HCEC 1CT (cell line): ENCODE measurements around the gene ACTR1A.
A peak's percentile ranks its signal among the peaks of the same experiment; 100 is the strongest.

Experiments
- DNase-seq: peaks from one replicate; pipeline ENCODE4 v3.0.0-alpha.2; 2017

Gene ACTR1A

DNA sequence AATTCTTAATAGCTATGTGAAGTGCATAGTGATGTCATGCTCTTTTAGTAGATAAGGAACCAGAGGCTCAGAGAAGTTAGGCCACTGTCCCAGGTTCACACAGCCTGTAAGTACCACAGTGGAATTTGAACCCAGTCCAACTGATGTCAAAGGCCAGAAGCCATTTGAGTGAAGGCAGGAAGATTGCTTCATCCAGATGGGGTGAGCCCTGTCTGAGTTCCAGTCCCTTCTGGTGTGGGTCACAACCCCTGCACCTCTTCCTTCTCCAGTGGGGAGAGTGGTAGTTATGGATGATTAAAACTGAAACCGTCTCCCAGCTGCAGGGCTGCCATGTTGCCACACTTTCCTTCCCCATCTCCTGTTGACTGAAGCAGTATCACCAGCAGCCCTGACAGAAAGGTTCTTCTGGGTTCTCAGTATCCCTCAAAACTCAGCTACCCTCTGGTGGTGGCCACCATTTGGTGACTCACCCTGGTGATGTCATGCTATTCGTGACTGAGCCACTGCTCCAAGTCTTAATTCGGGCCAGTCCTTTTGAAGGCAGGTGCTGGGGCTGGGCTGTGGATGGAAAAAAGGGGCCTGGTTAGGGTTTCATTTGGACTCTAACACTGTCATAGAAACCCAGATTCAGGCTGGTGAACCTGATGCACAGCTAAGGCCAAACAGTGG is 49.7 kb downstream of the ACTR1A start:
- peak; percentile 83 for DNase-seq

DNA sequence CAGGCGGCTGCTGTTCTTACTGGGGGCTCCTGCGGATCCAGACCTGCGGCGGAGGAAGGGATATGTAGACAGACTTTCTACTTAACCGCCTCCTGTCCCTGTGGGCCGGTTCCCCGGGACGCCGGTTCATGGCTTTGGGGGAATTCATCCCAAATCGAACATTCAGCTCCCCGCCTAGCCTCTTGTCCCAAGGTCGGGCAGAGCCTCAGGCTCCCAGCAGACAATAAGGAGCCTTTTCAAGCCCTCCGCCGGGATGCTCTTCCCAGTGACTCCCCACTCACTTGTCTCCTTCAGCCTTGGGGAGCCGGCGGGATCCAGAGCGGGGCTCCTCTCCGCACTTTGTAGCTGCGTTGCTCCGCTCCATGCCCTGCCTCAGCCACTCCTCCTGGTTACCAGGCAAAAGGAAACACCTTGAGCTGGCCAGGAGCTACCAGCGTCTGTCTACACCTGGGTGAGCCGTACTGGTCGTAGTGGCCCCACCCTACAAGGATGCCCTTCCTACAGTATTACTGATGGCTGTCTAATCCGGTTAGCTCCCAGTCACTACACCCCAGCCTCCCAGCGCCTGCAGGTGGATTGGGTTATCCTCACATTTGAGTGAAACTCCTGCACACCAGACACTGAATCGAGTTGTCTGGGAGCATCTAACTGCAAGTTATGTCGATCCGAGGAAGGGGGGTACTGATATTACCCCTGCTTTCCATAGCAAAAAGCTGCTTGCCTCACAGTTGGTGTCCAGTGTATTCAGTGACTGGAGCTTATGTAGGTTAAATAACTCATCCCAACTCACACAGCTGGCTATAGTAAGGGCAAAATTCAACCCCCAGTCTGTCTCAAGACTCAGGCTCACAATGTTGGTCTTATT is 51.2 kb downstream of the ACTR1A start, which contains the start of gene C10orf95:
Gene C10orf95 (minus strand): TSS at position 439 of the 865 bp plus-strand sequence. CDS start 450 bp downstream, outside the sequence.
- DNase-seq = no peak

DNA sequence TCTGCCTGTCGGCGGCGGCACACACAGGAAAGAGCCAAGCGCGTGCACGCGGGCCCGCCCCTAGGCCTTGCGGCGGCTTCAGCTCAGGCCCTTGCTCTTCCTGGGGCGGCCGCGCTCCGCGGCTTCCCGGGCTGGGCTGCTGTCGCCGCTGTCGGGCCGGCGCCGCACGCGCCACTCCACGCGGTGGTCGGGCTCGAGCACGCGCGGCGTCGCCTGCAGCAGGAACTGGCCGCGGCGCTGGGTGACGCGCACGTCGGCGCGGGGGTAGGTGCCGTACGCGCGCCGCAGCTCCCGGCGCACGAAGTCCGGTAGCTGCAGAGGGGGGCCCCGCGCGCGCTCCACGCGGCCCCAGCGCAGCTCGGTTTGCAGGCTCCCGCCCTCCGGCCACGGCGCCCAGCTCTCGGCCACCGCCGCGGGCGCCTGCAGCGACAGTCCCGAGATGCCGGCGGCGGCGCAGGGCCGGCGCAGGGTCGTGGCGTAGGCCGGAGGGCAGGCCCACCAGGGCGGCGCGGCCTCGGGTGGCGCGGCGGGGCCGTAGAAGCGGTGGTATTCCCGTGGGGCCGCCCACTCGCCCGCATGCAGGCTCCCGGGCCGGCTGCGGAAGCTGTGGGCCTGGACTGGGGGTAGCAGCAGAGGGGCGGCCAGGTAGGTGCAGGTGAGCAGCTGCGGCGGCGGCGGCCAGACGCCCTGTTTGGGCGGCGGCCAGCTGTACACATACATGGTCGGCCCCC is 52.0 kb downstream of the ACTR1A start:
- DNase-seq = peak; percentile 70

DNA sequence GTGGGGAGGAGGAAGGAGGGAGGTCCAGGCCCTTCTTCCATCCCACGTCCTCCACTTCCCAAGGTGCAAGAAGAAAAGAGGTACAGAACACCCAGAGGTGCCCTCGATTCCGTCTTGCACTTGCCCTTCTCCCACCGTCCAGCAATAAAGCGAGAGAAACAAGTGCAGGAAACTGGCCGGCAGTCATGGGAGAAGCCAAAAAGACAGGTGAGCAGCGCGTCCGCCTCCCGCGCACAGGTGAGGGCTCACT is 52.5 kb downstream of the ACTR1A start:
- no peak for DNase-seq

DNA sequence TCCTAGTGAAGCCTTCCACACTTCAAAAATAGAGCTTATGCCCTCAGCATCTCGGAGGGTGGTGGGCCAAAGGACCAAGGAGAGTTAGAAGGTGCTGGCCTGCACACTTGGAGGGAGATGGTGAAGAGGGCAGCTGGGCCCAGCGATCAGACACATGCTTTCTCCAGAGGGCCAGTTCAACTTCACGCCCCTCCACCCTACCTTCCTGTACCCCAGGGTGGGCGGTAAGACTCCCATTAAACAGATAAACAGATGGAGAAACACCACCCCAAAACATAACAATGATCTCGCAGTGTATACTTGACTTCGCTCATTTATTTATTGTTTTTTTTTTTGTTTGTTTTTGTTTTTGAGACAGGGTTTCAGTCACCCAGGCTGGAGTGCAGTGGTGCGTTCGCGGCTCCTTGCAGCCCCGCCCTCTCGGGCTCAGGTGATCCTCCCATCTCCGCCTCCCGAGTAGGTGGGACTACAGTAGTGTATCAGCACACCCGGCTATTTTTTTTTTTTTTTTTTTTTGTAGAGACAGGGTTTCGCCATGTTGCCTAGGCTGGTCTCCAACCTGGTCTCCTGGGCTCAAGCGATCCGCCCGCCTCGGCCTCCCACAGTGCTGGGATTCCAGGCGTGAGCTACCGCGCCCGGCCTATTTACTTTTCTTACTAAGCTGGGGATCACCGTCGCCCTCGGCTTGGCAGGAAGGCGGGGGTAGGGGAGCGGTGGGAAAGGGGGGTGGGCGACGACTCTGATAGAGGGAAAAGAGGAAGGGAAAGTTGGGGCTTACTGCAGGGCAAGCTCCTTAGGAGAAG is 53.0 kb downstream of the ACTR1A start:
- DNase-seq = no peak

DNA sequence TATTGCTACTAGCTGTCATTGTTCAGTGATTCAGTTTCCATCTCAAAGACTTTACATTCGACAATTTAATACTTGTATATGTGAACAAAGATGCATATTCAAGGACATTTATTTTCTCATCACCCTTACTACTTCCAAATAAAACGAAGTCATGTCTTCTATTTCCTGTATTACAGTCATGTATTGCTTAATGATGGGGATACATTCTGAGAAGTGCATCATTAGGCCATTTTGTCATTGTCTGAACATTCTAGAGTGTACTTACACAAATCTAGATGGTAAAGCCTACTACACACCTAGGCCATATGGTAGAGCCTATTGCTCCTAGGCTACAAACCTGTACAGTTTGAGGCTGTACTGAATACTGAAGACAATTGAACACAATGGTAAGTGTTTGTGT is 57.7 kb downstream of the ACTR1A start:
- no peak for DNase-seq

DNA sequence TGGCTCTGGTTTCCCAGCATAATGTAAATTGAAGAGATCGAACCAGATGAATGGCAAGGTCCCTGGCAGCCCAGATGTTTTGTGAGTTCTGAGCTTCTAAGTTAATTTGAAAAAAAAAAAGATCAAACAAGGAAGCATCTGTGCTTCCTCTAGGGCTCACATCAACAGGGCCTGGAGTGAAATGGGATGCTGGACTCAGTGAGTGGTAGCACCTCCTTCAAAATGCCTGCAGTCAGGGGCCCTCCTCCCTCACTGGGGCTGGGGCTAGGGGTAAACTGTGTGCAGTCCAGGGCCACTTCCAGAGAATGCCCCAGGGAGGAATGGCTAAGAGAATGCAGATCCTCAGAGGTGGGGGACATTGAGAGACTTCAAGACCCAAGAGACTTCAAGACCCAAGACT is 64.1 kb downstream of the ACTR1A start:
- no peak for DNase-seq

DNA sequence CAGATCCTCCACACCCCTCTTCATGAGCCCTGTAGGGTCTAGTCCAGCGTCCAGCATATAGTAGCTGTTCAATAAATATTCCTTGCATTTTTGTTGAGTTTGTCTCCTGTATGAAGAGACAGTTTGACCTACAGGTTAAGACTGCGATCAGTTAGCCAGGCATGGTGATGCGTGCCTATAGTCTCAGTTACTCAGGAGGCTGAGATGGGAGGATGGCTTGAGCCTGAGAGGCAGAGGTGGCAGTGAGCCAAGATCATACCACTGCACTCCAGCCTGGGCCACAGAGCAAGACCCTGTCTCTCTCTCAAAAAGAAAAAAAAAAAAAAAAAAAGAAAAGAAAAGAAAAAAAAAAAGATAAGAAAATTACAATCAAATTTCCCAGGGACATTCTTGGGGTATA is 65.0 kb downstream of the ACTR1A start:
- DNase-seq = no peak

DNA sequence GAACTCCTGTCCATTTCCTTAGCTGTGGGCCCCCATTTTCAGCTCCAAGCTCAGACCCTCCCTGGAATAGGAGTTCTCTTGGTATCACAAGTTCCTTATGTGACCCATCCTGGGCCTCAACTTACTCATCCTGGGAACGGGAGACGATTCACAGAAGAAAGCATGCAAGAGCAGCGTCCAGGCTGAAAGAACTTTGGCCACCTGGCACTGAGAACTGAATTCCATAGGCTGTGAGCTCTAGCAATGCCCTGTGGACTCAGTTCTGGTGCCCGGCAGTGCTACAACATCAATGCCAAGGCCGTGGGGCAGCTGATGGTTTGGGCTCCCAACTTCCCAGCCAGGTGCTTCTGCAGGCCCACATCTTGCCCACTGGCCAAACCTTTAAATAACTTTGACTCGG is 66.2 kb downstream of the ACTR1A start:
- DNase-seq = no peak

DNA sequence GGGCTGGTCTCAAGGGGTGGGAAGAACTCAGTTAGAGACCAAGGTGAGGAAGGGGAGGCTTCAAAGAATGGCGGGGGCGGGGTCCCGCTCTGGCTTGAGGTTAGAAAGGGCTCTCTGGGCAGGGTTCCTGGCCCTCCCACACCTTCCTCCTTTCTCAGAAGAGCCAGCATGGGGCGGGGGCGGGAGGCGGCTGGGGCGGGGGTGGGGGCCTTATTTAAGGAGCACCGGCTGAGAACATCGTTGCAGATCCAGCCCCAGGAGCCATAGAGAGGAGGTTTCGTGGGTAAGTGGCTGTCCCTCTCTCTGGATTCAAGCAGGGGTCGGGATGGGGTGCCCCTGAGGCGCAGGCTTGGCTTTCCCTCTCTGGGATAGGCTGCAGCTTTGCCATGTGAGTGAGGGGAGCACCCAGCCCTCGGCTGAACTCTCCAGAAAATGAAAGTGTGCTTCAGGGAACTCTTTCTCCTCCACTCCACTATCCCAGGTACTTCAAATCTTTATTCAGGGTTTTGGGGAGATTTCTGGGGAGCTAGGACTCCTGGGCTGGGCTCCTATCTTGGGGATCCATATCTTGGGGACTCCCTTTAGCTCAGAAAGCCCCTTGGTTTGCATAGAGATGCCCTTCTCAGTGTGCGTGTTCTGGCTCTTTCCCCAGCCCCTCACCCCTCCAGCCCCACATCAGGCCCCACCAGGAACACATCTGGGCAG is 66.8 kb downstream of the ACTR1A start:
- DNase-seq = no peak

DNA sequence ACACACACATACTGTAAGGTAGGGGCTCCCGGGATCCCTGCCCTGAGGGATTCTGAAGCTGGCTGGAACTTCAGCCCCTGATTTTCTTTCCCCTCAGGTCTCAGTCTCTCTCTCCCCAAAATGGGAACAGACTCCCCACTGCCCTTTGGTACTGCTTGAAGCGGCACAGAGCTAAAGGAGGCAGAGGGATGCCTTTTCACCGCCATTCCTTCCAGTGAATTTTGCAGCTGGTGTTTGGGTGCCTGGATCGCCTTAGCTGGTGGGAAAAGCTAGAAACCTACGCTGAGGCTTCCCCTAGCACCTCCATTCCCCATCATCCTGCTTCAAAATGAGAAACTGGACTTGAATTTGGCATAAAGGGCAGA is 67.4 kb downstream of the ACTR1A start:
- no peak for DNase-seq

DNA sequence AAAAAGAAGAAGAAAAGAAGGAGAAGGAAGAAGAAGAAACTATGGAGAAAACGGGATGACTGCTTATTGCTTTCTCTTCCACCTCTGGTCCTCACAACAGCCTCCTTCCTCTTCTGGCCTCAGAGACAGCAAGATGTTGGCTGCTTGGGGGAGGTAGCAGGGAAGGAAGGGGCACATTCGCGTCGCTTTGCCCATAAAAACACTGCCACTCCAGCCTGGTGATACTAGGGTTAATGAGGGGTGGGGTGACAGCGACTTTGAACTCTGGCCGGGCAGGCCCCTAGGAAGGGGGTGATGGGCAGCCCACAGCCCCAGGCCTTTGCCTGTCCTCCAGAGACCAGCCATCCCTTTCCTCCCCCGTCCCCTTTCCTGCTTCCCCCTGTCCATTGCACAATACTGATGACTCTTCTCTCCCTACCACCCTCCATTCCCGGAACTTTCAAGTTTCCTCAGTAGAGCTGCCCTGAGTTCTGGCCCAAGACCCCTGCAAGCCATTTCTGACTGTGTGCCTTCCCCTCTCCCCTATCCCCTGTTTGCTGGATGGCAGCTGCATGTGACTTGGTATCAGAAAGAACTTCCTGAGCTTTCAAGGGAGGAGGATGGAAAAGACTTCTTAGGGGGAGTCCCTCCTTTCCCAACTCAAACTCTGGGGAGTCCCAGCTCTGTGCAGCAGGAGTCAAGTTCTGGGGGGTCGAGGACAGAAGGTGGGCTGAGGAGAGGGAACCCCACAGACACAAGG is 67.9 kb downstream of the ACTR1A start:
- peak; percentile 43 for DNase-seq

DNA sequence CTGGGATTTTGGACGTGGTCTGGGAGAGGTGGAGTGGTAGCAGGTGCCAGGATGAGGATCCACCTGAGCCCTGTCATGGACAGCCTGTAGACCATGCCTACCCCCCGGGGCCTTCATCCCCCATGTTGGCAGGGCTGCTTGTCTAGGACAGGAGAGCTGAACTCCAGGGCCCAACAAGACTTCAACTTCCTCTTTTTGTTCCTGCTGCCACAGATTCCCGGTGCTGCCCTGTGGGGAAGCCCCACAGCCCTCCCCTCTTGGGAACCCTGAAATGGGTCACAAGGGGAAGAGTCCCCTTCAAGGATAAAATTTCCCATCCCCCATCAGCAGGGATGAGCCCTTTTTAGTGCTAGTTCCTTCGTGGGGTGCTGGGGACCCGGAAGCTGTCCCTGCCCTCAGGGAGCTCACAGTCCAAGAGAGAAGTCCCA is 68.9 kb downstream of the ACTR1A start:
- DNase-seq = no peak

DNA sequence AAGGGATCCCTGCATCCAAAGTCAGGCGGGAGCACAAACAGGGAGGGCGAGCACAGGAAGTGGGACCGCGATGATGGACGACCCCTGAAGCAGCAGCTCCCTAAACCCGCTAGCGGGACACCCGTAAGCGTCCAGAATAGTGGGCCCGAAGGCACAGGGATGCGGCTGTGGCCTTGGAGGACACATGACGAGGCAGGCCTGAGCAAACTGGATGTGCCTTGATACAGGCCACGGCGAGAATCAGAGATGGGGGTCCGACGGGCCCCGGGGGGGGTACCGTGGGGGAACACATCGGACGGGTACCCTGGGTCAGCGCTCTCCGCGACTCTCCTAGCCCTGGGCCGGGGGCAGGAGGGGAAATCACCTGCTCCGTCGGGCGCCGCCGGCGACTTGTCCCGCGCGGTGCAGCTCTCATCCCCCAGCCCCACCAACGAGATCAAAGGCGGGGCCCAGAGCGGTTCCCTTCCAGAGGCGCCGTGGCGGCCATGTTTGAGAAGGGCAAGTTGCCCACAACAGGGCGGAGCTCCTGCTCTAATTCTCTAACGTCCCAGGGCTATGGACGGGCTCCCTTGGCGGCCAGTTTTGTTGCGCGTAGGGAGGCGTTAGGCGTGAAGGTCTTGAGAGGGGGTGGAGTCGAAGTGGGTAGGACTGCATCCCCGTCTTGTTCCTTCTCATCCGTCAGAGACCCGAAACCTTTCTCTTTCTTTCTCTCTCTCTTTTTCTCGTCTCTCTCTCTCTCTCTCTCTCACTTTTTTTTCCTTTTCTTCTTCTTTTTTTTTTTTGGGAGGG is 70.2 kb downstream of the ACTR1A start, which contains the start of gene CUEDC2:
Gene CUEDC2 (minus strand): TSS at position 413 of the 789 bp plus-strand sequence. CDS start 7,386 bp downstream, outside the sequence.
- peak; percentile 95 for DNase-seq

DNA sequence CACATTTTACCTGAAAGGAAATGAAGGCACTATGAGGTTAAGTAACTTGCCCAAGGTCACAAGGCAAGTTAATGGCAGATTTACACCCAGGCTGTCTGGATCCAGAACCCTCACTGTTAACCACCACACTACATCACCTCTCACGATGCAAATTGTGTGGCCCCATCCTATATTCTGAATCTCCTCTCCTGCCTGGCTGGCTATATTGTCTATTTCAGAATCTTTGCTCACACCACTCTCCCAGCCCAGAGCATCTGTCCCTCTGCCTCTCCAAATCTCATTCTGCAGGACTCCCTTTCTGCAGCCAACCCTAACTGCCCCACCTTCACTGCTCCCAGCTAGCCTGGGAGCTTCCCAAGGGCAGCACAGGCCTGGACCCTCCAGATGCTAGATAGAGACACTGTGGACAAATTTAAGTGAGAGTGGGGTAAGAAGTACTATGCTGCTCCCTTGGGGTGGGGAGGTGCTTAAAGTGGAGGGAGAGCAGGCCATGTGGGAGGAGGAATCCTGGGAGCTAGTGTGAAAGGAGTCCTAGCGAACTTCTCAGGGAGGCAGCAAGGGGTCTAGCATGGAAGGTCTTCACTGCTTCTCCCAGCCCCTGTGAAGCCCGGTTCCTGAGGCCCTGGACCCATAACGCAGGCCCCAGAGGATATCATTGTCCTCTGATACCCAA is 70.9 kb downstream of the ACTR1A start:
- DNase-seq = peak; percentile 50

DNA sequence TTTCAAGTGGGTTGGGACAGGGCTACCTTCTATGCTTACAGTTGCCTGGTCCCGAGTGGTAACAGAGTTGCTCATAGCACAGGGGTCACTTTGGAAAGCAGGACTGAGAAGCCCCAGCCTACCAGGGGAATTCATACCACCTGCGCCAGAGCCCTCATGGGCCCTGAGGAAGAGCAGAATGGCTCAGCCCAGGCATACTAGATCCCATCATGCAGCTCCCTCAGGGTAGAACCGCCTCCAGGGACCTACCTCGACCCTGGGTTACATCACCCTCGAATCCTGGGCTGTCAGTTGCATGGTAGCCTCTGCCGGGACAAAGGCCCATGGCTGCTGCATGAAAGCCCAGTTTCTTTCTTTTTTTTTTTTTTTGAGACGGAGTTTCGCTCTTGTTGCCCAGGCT is 73.0 kb downstream of the ACTR1A start:
- DNase-seq = no peak
